GM19023 (cell line): ENCODE data around the gene BBS12.
A peak's percentile ranks its signal among the peaks of the same experiment; 100 is the strongest.

ENCODE experiments used
- ATAC-seq: cut with Tn5 transposase; IDR thresholded peaks from one replicate; pipeline ENCODE4 v1.9.1; 2021; ENCODE audit warnings: mild to moderate bottlenecking, moderate library complexity; ENCODE audit not compliant: unreplicated experiment

The BBS12 gene

DNA sequence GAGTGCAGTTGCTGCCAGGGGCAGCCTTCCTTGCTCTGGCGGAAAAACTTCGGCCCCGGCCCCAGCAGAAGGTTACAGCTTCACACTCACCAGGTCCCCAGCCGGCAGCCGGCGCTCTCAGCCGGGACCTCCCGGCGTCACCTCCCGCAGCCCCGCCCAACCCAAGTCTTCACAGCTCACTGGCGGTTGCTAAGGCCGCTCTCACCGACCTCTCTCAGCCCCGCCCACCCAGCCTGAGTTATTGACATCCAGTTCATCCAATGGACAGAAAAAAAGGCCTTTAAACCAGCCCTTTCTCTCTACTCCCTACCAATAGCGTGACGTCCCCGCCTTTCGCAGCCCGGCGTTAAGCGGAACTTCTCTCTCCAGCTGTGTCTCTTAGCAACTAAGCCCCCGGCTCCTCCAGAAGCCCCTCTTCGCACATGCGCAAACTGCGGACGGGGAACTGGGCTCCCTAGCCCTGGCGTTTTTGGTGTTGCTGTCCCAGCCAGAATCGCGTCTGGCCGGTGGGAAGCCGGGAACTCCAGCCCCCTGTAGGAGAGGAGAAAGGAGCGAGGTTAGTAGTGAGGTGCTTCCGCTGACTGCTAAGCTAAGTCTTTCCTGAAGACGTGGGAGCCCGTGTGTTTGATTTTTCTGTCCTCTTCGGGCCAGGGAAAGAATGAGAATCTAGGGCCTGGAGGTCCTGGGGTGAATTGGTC is at the start of gene BBS12:
Gene BBS12, plus strand, starts transcription at position 376 of the 698 bp plus-strand sequence. CDS start 9,189 bp downstream, outside the sequence.
- peak; percentile 100 for ATAC-seq

DNA sequence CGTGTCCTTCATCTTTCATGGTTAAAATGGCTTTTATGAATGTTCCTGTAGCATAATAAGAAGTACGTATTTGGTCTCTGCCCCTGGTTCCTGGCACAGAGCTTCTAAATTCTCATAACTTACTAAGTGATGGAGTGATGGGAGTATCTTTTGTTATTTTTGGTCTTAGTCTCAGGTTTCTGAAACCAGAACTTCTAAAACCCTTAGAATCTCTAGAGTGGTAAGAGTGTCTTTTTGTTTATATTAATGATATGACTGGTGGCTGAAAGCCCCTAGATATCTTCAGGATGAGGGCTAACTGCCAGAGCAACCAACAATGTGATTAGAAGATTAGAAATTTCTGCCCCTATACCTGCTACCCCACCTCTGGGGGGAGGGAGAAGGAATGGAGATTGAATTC is 45.8 kb upstream of the BBS12 start:
- ATAC-seq = no peak

DNA sequence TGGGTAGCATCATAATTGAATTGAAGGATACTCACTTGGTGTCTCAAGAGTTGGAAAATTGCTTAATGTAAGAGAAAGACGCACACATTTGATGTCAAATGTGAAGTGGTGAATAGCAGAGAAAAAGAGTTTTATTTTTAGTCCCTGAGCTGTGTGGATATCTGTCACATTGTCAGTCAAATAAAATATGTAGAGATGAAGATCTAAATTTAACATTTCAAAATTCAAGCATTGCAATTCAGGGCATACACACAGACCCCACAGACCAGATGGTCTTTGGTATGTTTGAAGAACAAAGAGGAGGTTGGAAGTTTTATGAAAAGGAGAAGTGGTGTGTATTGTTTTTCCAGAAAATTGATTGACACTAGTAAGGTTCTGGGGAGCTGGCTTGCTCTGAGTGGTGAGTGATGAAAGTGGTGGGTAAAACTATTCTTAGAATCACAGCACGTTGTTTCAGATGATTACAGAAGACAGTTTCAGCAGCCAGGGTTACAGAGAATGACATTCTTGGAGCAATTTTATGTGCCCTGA is 44.9 kb upstream of the BBS12 start:
- ATAC-seq = peak; percentile 45

DNA sequence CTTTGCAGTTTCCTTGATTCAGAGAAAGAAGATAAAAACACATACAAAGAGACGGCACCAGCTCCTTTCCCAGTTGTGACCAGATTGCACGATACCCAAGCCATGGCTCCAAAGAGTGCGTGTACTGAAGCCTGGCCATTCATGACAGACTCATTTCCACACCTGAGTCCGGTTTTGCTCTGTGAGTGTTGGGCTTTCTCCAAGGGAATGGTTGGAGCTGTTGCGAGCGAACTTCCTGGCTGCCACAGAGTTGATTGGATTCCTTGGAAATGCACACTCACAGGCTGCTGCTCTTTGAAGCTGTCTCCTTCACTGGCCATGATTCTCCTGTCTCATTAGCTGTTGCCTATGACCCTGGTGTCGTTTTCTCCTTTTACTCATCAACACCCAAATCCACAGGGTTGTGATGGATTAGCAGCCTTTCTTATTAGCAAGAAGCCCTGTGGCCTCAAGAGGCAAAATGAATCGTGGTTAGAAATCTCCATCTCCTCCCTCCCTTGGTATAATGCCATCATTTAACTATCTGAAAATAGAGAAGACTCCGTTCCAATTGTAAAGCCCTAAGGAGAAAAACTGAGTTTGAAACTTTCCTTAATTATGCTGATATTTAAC is 43.9 kb upstream of the BBS12 start:
- ATAC-seq = no peak

DNA sequence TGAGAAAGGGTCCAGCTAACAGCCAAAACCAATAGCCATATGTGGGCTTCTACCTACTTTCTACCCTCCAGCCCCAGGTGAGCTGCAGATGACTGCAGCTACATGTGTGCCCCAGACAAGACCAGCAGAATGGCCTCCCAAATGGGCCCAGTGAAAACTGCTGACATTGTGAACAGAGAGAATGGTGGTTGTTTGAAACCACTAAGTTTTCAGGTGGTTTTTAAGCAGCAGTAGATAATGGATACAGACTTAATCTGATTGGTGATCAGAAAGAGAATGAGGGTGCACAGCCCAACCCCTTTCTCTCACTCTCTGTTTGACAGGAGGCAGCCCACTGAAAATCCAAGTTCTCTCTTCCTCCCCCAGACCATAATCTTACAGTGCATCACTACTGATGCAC is 42.5 kb upstream of the BBS12 start:
- ATAC-seq = peak; percentile 89

DNA sequence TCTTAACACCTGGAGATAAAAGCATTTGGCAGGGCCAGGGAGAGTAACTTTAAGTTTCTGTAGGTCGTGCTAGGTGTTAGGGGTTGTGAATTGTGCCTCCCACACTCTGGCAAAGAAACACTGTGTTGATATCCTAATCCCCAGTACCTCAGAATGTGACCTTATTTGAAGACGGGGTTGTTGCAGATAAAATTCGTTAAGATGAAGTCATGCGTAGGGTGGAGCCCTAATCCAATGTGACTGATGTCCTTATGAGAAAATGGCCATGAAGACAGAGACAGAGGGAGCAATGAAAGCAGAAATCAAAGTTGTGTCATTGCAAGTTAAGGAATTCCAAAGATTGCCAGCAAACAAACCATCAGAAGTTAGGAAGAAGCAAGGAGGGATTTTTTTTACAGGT is 40.5 kb upstream of the BBS12 start:
- ATAC-seq = no peak

DNA sequence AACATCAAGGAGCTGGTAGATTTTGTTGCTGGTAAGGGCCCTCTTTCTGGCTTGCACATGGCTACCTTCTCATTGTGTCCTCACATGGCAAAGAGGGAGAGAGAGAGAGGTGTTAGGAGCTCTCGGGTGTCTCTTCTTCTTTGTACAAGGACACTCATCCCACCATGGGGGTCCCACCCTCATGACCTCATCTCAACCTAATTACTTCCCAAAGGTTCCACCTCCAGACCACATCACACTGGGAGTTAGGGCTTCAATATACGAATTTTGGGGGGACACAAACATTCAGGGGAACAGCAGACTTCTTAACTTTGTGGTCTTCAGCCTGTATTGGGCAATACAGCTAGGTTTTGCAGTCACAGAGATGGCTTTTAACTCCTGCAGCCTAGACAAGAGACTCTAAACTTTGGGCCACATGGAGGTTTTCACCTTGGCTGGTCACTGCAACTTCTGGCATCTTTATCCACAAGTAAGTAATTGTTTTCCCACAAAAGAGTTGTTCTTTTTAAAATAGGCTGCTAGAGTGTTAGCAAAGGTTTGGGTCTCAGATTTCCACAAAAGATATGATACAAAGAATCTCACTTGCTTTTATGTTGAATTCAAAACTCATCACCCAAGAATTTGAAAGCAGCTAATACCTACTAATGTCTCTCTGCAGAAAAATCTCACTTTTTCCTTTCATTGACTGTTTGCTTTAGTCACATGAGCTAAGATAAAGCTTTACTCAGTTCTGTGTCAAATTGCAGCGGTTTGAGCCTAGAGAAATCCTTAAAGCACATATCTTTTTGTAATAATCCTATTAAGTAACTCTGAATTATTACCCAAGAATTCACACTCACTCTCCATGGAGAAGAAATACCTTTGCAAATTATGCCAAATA is 39.6 kb upstream of the BBS12 start:
- no peak for ATAC-seq

DNA sequence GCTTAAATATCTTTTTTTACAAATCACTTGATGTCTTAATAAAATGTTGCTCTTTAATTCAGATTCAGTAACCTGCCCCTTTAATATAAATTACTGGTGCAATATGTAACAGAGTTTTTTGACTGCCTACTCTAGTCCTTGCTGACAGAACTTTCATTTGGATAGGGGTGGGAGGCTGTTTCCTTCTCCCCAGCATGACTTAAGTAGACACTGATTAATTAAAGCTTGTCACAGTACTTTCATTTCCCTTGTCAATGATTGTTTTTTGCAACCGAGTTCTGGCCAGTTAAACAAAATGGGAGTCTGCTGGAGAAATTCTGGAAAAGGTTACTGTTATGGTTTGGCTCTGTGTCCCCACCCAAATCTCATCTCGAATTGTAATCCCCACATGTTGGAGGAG is 37.3 kb upstream of the BBS12 start:
- no peak for ATAC-seq

DNA sequence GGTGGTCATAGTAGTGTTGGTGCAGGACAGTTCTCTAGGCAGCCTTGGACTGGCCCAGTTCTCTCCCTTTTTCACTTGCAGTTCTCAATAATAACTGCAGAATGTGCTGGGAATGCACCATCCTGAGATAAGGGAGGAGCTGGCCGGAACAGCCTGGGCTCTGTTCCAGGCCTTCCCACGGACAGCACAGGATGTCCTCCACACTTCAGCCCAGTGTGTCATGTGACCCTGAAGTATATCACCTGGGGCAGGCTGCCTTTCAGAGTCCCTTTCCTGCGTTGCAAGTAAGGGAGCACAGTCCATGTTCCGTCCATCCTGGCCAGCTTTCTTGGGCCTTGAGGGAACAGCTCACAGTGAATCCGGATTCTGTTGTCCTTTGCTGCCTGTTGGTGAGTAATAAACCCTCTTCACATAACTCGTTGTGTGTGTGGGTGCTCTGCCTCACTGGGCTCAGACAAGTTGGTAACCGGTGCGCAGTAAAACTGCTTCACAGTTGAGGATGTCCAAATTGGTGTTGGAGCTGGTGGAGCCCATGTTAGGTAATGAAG is 32.3 kb upstream of the BBS12 start:
- ATAC-seq = no peak

DNA sequence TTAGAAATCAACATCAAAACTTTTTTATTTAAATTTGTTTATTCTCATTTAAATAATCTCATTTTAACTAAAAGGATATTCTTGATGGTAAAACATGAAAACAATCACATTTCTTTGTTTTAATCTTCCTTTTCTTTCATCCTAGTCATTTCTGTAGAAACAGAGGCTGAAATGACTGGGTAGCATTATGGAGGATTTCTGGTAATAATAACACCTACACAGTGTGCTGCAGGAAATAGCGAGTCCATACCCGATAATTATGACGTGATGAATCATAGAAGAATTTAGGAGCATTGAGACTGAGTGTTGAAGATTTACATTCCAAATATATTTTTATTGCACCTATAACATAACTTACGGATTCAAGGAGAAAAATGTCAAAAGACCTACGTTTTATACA is 31.4 kb upstream of the BBS12 start:
- no peak for ATAC-seq

DNA sequence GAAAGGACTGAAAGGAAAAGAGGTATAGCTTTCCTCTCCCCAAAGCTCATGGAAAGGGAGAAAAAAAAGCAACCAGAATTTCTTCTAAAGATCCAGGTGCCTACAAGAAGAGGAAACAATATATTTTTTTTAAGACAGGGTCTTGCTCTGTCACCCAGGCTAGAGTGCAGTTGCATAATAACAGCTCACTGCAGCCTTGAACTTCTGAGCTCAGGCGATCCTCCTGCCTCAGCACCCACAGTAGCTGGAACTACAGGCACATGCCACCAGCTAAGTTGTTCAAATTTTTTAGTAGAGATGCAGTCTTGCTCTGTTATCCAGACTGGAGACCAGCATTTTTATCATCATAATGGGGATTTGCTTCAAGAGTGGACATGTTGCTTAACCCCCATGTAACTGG is 30.5 kb upstream of the BBS12 start:
- ATAC-seq = no peak

DNA sequence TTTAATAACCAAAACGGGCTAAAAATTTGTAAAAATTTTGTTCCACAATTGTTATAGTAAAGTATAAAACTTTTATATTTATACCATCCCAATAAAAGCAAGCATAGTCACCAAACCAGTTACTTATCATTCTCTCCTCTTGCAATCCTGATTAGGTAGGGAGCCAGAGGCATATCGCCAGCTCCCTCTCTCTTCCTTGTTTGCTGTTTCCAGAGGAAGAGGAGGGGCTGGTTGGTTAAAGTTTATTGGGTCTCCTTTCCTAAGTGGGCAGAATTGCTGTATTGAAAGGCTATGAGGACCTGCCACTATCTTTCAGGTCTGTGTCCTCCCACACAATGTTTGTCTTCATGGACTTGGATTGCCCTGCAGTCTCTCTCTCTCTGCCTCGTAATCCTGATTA is 29.6 kb upstream of the BBS12 start:
- no peak for ATAC-seq

DNA sequence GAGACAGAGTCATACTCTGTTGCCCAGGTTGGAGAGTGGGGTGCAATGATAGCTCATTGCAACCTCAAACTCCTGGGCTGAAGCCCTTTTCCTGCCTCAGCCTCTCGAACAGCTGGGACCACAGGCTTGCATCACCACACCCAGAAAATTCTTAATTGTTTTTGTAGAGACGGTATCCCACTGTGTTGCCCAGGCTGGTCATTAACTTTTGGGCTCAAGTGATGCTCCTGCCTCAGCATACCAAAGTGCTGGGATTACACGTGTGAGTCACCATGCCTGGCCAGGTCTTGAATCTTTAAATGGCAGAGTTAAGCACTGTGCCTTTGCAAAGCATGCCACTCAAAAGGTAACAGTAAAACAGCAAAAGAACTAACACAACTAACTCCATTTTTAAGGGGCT is 28.6 kb upstream of the BBS12 start:
- ATAC-seq = no peak

DNA sequence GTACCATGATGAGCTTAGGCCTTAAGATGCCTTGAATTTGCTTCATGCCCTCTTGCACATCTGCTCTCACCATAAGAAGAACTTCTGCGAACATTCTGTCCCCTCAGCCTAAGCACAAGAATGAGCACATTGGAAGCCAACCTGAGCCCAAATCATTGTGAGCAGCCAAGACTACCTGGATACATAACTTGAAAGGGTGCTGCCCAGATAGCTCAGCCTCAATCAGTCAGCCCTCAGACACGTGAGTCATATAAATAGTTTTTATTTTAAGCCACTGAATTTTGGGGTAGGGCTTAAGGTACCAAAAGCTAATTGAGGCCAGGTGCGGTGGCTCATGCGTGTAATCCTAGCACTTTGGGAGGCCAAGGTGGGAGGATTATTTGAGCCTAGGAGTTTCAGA is 27.5 kb upstream of the BBS12 start:
- no peak for ATAC-seq

DNA sequence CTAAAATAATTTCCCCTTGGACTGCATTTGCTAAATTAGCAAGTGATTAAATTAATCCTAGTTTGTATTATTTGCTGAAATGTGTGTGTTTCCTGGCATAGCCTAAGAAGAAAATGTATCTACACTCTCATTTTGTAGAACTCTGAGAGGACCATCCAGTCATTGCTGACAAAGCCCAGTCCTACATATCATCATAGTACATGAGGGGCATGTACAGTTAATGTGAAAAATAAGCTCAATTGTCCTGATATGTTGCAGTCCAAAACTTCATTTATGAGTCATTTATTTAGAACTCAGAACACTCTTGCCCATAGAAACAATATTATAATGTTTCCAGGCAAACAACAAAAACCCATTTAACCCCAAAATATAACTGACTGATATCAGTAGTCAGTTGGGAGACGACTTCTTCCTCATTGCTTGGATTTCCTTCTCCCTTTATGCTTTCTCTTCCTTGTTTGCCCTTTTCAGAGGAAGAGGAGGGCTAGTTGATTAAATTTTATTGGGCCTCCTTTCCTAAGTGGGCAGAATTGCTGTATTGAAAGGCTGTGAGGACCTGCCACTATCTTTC is 26.9 kb upstream of the BBS12 start:
- ATAC-seq = no peak

DNA sequence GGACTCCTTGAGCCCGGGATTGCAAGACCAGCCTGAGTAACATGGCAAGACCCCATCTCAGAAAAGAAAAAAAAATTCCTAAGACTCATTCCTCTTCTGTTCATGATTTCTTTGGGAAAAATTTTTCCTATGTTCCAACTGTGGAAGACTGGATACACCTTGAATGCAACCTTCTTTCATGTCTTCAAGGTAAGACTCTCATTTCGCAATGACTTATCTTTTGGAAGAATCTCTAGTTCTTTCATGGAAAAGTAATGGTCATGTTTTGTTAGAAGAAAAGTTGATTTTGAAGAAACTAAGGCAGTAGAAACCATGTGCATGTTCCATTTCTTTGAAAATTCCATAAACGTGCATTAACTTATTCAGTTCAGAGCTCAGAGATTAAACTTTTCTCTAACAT is 26.0 kb upstream of the BBS12 start:
- ATAC-seq = no peak

DNA sequence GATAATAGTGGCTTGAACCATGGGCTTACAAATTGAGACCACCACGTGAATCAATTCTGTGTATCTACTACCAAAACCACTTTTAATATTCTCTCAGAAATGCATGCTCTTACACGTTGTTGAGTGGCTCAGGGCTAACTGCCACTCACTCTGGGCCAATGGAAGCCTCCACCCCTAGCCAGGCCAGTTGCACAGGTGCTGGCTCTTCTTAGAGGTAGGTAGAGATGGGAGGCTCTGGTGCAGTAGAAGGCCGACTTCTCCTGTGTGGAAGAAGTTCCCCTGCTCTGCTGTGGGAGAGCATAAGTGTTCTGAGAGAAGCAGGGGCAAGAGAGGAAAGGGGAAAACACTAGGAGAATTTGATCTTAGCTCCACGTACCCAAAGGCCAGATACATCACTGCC is 25.0 kb upstream of the BBS12 start:
- no peak for ATAC-seq

DNA sequence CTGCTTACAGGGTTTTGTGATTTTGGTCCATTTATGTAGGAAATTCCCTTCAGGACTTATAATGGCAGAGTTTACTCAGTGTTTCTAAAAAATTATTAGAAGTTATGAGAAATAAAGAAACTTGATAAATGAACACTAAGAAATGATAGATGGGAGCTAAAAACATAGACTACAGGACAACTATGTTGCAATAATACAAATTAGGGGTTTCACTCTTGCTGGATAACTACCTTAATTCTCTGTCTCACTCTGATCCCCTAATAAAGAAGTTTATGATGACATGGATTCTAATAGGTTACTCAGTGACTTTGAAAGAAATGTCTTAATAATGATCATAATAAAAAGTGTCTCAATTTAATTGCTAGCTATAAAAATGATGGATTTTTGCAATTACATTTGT is 23.3 kb upstream of the BBS12 start:
- ATAC-seq = no peak

DNA sequence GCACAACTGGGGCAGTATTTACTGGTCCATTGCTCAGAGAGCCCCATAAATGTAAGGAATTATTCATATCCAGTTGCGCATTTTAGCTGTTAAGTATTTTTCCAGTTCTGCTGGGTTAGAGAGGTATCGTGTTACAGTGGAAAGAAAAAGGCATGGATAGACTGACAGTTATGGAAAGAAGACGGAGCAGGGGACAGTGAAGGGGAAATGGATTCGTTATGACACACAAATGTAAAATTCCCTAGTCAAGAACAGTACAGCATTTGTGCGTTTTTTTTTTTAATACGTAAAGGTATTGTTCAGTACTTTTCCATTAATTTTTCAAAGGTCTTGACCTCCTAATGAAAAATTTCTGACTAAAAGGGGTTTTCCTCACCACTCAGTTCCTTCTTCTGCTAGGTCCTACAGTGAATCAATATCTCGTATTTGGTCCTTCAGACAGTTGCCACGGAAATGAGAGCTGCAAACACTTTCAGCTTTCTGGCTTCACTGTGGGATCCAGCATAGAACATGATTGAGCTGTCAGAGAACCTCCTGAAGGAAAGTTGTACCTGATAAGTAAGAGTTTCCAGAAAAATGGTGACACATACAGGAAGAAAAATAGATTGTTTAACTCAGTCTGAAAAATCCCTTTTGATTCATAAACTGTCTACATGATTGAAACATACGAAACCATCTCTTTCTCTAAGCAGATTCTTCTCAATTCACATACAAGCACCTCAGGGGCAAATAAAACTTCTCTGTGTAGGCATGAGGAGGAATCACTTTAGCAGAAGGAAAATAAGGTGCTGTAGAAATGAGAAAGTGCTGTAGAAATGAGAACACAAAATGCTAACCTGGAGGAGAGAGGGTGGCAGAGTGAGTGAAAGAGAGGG is 21.8 kb upstream of the BBS12 start:
- ATAC-seq = peak; percentile 65

DNA sequence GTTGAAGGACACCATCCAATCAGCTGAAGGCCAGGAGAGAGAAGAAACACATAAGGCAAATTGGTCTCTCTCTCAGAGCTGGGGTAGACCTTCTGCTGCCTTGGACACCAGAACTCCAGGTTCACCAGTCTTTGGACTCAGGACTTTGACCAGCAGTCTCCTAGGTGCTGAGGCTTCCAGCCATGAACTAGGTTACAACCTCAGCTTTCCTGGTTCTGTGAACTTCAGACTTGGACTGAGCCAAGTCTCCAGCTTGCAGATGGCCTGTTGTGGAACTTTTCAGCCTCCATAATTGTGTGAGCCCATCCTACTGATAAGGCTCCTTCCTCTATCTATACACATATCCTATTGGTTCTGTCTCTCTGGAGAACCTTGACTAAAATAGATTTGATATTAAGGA is 20.6 kb upstream of the BBS12 start:
- no peak for ATAC-seq
